ENCODE measurements around the gene GRIN1.

GRIN1 gene

DNA sequence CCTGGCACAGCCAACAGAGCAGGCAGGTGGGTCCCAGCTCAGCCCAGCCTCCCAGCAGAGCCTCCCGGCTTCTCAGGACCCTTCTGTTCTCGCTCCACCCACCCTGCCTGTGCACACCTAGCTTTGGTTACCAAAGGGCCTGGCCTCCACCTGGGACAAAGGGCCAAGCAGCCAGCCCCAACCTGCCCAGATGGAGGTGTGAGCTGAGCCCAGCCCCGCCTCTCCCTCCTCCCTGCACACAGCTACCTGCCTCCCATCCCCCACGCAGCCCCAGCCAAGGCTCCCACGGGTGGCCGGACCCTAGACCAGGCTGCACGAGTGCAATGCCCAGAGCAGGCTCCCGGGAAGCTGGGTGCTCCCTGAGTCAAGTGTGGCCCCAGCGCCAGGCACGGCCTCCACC, 56.0 kb downstream of the GRIN1 start:
- peak in 2 of 14 donors; percentile 33 to 37 for DNase-seq

DNA sequence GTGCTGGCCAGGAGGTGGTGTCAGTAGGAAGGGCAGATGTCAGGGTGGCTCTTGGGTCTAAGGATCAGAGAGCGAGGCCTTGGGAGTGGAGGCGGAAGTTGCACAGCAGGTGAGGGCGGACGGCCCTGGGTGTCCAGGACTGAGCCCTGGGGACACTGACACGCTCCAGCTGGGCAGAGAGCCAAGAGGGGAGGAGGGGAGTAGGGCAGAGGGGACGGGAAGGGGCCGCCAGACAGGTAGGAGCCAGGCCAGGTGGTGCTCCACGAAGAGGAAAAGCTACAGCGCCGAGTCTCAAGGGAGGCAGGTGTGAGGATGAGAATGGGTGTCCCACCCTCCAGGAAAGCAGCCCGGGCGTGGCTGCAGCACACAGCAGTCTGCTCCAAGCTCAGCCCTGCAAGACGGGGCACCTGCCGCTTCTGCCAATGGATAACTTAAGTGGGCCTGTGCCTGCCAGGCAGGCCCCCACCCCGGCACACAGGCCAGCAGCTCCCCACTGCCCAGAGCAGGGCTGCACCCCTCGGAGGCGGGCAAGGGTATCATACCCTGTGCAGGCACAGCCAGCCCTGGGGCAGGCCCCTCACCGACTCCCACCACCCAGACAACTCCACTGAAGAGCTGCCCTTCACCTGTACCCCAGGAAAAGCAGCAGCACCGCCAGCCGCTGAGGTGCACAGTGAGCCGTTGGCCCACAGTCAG, 56.7 kb downstream of the GRIN1 start:
- peak in 2 of 14 donors; percentile 12 to 37 for DNase-seq

- peak in 3 of 14 donors; percentile 54 to 70 (median 60) for DNase-seq
These were observed 59.3 kb downstream of the GRIN1 start for GRCh38 chr9:137198051-137198901.

GRCh38 chr9:137198902-137199283, 59.9 kb downstream of the GRIN1 start:
- DNase-seq, result peak in 3 of 14 donors; percentile 22 to 80 (median 54)

DNA sequence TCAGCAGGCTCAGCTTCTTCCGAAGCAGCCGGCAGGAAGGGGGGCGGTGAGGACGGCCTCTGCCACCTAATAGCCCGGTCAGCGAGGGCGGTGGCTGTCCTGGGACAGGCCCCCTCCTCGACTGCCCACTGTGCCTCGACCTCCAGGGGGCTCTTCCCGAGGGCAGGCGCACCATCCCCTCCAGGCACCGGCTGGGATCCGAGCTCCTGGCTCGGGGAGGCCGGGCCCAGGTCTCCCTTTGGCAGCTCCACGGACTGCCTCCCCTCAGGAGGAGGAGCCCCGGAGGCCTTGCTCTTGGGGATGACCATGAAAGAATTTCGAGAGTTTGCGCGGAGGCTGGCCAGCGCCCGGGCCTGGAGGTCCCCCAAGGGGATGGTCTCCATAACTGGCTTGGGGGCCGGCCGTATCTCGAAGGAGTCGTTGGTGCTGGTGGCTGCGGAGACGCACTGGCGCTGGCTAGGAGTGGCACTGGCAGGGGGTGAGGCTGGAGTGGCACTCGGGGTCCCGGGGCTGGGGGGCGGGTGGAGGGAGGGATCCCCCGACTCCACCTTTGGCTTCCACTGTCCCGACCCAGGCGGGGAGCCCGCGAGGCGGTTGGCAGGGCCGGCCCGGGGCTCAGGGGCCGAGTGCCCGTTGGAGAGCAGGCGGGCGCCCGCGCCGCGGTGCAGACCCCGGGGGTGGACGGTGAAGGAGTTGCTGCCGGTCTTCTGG, 60.6 kb downstream of the GRIN1 start:
- DNase-seq, result peak in 1 of 14 donors; percentile 20

- peak; percentile 69 to 99 (median 96) for DNase-seq
These were observed 61.6 kb downstream of the GRIN1 start, which contains the start of gene TPRN for GRCh38 chr9:137200311-137201204. TPRN (minus strand) TSS chr9:137200741; CDS start chr9:137200711, 30 bp downstream.

DNA sequence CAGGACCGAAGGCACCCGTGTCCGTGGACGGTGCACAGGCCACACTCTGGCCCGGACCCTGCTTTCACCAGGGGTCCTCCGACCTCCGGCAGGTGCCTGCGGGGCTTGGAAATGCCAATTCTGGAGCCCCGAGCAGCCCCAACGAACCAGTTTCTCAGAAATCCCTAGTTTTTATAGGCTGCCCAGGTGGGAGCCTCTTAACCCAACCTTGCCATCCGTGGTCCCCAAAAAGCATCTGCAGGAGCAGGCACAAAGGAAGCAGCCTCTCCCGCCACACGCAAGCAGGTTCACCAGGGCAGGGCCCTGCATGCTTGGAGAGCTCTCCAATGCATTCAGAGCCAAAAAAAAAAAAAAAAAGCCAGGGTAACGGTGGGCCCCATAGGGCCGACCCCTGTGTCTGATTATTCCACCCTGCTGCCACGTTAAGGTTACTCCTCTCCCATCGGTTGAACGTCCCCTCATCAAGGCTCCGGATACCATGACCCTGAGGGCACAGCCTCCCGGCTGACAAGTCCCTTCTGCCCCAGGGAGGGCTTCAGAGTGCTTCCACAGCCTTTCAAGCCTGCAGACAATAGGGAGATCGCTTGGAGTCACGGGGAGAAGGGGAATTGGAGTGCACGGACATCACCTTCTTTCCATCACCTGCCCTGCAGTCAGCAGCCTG, 62.4 kb downstream of the GRIN1 start:
- no peak for DNase-seq

- DNase-seq, result no peak
These were observed 64.0 kb downstream of the GRIN1 start for GRCh38 chr9:137202966-137203365.

- DNase-seq, result no peak
These were observed 65.8 kb downstream of the GRIN1 start for GRCh38 chr9:137204731-137205125.

GRCh38 chr9:137205126-137206069, 66.4 kb downstream of the GRIN1 start, which contains the start of the genes NDOR1 and TMEM203:
NDOR1 (plus strand) TSS chr9:137205700; CDS start chr9:137205778, 78 bp downstream.
TMEM203 (minus strand) TSS chr9:137205648; CDS start chr9:137205414, 234 bp downstream.
- peak; percentile 26 to 94 (median 84) for DNase-seq

DNA sequence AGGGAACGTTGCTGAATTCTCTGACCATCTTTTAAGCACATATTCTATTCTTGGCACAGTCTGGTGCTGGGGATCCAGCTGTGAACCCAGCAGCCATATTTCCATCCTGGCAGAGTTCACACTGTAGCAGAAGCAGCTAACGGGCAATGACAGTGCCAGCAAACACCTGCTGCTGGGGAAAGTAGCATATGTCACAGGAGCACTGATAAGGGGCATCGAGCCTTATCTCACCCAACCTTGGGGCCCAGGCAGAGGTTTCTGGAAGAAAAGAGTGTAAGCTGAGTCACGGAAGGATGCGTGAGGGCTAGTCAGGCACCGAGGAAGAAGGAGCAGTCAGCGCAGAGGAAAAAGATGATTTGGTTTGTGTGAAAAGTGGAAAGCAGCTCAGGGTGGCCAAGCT, 67.6 kb downstream of the GRIN1 start:
- no peak for DNase-seq

DNA sequence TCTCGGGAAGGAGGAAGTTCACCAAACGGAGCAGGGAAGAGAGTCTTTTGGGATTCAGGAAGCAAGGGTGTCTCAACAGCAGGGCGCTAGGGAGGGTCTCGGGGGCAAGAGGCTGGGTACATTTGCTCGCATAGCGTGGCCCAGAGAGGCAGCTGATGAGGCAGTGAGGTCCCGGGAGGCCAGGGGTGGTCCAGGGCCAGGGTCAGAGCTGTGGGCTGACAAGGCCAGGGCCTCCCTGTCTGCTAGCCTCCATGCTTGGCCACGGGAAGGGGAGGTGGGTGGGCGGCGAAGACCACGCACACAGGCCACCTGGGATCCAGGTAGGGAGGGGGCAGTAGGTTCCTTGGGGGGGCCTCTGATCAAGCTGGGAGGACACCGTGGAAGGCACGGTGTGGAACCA, 72.6 kb downstream of the GRIN1 start:
- DNase-seq, result no peak

DNA sequence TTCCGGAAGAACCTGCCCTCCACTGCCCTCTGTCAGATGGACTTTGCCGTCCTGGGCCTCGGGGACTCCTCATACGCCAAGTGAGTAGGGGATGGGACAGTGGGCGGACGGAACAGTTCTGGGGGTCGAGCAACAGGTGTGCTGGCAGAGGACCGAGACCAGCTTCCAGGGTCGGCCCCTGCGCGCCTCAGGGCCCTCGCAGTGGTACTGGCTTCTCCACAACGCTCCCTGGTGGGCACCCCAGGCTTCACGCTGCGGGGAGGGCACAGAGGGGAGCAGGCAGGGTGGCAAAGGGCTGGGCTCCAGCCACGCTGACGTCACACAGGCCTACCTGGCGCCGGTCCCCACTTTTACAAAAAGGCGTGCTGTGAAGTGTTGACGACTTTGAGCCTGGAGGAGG, 73.6 kb downstream of the GRIN1 start:
- no peak for DNase-seq

DNA sequence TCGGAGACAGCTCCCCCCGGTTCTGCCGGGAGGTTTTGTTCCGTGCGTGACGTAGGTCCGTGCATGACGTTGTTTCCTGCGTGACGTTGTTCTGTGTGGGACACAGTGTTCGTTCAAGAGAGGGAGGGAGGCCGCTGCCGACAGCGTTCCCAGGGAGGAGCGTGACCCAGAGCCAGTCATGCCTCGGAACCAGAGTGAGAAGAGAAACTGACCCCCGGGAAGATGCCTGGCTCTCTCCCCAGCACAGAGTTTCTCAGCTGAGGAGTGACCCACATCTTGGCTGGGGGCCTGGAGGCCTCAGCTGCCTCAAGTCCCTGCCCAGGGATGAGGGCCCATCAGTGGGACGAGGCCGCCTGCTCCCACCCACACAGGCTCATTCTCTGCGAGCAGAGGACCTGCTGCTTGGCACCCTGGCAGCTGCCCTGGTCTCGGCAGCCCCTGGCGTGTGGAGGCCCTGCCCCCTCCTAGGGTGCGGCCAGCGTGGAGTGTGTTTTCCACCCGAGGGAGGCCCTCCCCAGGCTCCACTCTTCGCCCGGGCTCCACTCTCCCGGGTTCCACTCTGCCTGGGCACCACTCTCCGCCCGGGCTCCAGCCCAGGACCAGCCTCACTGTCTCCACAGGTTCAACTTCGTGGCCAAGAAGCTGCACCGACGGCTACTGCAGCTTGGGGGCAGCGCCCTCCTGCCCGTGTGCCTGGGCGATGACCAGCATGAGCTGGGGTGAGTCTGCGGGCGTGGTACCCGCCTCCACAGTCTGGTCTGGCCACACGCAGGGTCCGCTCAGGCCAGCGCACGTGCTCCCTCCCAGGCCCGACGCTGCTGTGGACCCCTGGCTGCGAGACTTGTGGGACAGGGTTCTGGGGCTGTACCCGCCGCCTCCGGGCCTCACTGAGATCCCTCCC, 74.5 kb downstream of the GRIN1 start:
- peak in 6 of 14 donors; percentile 32 to 74 (median 57) for DNase-seq

DNA sequence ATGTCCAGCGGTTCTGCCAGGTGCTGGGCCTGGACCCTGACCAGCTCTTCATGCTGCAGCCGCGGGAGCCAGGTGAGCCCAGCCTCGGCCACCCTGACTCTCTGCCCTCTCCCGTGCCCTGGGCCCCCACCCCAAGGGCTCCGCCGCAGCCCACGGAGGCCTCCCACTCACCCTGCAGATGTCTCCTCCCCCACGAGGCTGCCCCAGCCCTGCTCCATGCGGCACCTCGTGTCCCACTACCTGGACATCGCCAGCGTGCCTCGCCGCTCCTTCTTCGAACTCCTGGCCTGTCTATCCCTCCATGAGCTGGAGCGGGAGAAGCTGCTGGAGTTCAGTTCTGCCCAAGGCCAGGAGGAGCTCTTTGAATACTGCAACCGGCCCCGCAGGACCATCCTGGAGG, 75.7 kb downstream of the GRIN1 start:
- no peak for DNase-seq

DNA sequence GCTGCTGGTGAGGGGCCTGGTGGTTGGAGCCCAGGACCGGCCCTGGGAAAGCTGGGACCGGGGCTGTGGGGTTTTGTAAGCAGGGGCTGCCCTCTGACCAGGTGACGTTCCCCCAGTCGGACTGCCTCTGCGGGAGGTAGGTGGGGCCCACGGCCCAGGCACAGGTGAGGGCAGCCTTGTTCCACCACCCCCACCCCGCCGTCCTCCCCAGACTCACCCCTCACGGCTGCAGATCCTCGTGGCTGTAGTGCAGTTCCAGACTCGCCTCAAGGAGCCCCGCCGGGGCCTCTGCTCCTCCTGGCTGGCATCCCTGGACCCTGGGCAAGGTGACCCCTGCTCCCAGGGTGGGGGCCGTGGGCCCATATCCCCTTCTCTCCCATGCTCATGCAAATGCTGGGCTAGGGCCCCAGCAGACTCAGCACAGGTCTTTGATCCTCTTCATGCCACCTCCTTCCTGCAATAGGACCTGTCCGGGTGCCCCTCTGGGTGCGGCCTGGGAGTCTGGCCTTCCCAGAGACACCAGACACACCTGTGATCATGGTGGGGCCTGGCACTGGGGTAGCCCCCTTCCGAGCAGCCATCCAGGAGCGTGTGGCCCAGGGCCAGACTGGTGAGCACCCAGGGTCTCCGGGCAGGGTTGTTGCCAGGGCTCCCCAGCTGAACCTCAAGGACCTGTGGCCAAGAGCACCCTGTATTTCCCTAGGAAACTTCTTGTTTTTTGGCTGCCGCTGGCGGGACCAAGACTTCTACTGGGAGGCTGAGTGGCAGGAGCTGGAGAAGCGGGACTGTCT, 76.4 kb downstream of the GRIN1 start:
- no peak for DNase-seq

GRCh38 chr9:137216188-137216965, 77.4 kb downstream of the GRIN1 start:
- DNase-seq, result no peak

Data from C1 segment of cervical spinal cord (tissue), 14 donors.